ENCODE measurements around the gene TNNI2.
A peak's percentile ranks its signal among the peaks of the same experiment; 100 is the strongest.

TNNI2 gene

DNA sequence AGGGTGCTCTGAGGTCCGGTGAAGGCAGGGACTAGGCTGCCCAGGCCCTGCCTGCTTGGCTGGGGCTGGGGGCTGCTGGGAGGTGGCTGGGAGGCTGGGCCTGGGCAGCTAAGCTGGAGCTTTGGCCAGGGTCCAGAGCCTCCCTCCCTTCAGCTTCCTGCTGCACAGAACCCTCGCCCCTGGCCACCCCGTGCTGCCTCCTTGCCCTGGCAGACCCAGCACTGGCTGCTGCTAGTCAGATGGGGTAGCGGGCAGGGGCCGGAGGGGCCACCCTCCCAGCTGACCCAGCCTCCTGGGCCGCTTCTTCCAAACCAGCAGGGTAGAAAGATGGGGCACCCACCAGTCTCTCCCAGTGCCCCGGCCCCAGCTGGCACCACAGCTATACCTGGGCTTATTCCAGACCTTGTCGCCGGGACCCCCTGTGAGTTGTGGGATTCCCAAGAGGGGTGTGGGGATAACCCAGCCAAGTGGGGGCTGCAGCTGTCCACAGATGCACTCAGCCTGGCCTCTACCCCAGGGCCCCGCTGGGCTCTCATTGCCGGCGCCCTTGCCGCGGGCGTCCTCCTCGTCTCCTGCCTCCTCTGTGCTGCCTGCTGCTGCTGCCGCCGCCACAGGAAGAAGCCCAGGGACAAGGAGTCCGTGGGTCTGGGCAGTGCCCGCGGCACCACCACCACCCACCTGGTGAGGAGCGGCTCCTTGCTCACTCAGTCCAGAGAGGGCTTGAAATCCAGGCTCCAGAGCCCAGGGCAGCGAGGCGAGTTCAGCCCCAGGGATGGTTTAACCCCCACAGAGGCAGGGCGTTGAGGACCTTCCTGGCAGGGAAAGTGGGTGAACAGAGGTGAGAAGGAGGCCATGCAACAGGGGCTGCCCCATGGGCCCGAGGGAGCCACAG lies 3.8 kb upstream of the TNNI2 start, which contains the start of gene SYT8:
Gene SYT8, plus strand, starts transcription at position 212 of the 892 bp plus-strand sequence. Its CDS starts 116 bp downstream, at position 328.
- DNase-seq, result no peak

DNA sequence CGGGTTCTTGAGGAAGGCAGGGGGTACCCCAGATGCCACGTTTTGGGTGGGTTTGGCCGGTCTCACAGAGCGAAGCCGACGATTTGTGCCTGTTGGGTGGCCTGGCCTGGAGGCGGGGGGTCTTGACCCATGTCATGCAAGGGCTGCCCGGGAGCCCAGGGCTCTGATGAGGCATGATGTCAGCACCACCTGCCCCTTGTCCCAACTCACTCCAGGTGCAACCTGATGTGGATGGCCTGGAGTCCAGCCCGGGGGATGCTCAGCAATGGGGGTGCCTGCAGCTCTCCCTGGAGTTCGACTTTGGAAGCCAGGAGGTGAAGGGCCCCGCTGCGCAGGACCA lies 3.1 kb upstream of the TNNI2 start:
- DNase-seq, result no peak

DNA sequence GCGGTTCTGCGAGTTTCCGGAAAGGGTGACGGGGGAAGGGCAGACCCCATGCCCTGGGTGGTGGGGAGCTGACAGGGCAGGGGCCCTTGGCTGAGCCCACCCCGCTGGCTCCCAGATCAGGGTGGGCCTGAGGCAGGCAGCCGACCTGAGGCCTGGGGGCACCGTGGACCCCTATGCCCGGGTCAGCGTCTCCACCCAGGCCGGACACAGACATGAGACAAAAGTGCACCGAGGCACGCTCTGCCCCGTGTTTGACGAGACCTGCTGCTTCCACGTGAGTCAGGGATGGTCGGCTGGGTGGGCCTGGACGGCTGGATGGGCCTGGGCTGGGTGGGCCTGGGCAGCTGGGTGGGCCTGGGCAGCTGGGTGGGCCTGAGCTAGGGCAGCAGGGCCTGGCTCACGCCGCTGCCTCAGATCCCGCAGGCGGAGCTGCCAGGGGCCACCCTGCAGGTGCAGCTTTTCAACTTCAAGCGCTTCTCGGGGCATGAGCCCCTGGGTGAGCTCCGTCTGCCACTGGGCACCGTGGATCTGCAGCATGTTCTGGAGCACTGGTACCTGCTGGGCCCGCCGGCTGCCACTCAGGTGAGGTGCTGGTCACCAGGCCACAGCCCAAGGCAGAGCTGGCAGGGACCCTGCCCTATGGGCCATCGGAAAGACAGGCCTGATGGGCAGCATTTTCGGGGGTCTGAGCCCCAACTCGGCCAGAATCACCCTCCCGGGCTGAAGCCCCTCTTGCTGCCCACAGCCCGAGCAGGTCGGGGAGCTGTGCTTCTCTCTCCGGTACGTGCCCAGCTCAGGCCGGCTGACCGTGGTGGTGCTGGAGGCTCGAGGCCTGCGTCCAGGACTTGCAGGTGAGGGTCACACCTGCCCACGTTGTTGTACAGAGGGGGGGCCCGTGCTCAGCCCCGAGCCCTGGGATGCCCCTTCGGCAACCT lies 2.5 kb upstream of the TNNI2 start:
- DNase-seq, result no peak

DNA sequence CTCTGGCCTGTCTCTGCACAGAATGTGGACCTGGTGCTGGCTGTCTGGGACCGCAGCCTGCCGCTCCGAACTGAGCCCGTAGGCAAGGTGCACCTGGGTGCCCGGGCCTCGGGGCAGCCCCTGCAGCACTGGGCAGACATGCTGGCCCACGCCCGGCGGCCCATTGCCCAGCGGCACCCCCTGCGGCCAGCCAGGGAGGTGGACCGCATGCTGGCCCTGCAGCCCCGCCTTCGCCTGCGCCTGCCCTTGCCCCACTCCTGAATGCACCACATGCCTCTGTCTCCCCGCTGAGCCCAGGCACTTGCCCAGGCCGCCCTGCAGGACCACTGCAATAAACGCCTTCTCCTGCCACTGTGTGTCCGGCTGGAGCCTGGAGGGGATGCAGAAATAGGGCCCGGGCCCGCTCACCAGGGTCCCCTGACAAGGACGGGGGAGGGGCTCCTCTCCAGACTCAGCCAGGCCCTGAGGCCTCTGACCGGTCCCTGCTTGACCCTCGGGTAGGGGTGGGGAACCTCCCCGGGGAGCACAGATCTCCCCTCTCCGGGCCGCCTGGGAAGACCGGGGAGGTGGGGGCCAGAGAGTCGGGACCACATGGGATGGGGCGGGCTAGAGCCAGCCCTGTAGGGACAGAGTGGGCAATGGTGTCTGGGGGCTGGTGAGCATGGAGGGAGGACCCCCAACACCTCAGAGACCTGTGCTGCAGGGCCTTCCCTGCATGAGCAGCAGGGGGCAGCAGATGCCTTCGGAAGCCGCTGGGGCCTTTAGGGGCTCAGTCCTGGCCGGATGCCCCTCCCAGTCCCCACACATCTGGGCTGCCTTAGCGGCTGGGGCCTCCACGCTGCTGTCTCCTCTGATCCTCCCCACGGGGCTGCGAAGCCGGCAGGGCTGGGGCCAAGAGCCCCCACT lies 1.4 kb upstream of the TNNI2 start:
- peak; percentile 99 for DNase-seq

DNA sequence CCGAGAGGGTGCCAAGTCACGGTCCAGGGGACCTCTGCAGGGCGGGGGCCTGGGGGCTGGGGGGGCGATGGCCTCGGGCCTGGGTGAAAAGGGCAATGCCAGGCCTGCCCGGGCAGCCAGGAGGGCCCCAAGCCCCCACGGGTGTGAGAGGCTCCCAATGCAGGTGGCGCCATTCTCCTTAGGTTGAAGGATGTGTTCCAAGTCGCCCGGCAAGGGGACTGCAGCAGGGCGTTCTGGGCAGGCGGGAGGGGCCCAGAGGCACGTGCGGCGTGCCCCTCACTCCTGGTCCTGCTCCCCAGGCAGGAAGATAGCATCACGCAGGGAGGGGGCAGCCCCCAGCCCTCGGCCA lies 730 bp upstream of the TNNI2 start:
- DNase-seq, result no peak

DNA sequence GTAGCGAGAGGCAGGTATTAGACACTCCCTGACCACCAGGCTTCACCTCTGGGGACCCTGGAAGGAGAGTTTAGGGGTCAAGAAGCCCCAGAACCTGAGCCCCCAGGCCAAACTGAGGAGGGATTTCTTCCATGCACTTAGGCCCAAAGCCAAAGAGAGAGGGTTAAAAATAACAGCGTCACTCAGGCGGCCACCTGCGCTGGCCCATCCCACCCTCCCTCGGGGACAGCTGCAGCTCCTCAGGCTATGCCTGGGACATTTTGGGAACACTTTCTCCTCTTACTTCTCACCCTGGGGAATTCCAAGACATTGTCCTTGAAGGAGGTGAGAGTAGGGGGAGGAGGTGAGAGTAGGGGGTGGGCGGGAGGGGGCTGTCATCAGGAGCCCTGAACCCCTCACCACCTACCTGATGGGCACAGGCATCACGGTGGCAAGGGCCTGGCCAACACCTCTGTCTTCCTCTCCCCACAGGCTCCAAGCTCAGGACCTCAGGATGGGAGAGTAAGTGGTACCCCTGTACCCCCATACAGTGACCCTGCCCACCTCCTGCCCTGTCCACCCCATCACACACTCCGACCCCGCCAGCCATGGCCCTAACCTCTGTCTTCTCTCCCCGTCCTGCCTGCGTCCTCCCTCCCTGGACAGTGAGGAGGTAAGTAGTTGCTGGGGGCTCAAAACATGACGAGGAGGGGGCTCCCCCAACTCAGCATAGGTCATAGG lies 583 bp downstream of the TNNI2 start:
- no peak for DNase-seq

DNA sequence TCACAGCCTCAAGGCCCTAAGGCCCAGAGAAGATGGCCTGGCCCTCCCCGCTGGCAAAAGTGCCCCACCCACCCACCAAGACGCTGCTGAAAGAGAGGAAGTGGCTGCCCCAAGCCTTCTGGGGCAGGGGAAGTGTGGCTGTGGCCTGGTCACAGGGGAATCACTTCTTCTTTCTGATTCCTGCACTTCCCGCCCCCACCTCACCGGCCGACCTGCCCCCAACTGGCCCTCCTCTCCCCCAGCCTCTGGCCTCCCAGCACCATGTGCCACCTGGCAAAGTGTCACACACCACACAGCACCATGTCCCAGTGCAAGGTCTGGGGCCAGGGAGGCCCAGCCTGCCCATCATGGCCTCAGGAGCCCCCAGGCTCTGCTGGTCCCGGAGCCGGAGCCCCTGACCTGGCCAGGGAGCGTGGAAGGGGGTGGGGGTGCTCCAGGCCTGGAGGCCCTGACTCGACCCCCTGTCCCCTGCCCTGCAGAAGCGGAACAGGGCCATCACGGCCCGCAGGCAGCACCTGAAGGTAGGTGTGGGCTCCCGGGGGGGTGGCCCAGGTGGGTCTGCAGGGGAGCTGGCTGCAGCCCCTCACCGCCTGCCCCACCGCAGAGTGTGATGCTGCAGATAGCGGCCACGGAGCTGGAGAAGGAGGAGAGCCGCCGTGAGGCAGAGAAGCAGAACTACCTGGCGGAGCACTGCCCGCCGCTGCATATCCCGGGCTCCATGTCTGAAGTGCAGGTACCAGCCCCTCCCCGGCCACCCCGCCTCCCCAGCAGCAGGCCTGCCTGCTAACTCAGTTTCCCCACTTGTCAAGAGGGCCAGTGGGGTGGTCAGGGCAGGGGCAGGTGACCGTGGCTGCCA lies 1.4 kb downstream of the TNNI2 start:
- no peak for DNase-seq

DNA sequence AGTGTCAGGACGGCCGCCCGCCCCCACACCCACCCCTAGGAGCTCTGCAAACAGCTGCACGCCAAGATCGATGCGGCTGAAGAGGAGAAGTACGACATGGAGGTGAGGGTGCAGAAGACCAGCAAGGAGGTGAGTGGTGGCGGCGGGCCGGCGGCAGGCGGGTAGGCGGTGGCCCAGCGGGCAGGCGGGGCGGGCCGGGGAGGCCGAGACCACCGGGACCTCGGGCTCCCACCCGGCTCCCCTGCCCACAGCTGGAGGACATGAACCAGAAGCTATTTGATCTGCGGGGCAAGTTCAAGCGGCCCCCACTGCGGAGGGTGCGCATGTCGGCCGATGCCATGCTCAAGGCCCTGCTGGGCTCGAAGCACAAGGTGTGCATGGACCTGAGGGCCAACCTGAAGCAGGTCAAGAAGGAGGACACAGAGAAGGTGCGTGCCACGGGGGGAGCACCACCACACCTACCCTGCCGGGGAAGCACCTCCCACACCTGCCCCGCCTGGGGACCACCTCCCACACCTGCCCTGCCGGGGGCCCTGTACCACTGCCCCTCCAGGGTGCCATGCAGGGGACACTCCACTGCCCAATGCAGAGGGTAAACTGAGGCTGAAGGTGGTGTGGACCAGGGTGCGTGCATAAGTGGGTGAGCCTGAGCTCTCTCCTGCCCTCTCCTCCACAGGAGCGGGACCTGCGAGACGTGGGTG lies 2.1 kb downstream of the TNNI2 start:
- no peak for DNase-seq

DNA sequence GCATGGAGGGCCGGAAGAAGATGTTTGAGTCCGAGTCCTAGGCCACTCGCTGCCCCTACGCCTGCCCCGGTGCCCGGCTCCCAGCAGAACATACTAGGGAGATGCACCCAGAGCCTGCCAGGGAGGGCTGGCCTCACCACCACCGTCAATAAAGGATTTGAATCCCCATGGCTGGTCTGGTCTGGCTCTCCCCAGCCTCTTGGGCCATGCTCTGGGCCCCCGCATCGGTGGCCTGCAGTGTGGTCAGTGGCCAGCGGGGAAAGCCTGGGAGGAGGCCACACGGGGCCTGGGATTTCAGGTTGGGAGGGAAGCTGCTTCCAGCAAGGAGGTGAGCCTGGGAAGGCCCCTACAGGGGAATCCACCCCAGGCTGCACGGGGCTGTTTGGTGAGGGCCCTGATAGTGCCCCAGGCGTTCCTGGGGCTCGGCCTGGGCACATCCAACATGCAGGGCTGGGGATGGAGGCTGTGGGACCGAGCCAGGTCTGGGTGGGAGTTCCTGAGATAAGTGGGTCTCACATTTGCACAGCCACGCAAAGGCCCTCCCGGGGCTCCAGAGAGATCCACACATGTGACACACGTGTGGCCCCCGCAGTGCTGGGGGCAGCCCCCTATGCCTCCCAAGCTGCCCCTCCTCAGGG lies 2.8 kb downstream of the TNNI2 start:
- DNase-seq, result no peak

DNA sequence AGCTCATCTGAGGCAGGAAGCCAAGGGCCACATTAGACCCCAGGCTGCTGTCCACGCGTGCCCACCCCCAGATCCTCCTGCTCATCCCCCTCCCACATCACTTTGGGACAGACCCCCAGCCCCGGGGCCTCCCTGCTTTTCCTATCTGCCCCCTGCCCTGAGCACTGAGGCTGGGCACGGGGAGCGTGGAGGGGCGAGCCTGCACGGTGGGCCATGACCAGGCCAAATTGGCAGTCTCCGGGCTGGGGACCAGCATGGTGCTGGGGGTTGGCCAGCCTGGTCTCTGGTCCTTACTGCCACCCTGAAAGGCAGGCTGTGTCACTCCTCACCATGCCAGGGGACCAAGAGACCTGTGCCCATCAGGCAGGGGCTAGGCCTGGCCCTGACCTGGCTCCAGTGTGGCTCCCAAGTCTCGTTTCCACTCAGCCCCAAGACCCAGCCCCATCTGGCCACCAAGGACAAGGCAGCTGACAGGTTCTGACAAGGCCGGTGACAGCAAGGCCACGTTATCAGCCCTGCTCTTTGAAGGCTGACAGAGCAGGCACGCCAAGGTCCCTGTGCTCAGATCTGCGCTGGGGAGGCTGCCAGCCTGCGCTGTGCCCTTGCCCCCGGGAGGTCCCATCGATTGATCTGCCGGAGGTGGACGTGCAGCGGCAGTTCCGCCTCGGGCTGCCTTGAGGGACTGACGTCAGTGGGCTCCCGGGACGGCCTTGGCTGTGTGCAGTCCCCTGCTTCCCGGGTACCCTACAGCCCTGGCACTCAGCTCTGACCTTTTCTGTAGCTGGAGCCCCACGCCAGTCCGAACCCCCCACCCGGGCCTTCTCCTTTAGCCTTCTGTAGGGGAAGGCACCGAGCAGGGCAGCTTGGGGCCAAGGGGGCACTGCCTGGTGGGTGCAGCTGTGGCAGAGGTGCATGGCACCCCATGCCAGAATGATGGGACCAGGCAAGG lies 3.6 kb downstream of the TNNI2 start:
- DNase-seq, result no peak

DNA sequence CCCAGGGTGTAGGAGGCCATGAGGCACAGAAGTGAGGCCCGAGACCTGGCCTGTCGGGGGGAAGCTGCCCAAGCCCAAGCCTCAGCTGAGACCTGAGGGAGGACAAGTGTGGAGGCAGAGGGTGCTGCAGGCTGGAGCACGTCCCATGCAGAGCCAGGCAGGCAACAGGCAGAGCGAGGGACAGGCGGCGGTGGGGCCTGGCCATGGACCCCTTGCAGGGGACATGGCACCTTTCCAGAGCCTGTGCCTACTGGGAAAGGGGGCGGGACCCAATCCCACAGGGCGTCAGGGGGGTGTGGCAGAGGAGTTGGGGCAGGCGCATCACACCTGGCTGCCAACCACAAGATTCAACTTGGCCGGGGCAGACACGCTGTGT lies 4.3 kb downstream of the TNNI2 start:
- no peak for DNase-seq

DNA sequence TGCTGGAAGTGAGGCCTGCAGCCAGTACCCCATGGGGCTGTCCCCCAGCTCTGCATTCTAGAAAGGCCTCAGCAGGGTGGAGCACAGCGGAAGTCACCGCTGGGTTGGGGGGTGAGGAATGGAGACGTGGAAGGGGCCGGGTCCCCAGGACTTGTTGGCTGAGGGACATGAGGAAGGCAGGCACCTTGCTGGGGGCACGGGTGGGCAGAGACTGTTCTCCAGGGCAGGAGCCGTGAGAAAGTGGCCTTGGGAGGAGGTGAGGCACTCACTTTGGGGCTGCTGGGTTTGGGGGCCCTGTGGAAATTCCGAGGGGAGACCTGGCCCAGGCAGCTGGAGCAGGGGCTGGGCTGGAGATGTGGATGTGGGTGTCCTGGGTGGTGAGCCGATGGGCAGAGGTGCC lies 5.0 kb downstream of the TNNI2 start:
- no peak for DNase-seq

DNA sequence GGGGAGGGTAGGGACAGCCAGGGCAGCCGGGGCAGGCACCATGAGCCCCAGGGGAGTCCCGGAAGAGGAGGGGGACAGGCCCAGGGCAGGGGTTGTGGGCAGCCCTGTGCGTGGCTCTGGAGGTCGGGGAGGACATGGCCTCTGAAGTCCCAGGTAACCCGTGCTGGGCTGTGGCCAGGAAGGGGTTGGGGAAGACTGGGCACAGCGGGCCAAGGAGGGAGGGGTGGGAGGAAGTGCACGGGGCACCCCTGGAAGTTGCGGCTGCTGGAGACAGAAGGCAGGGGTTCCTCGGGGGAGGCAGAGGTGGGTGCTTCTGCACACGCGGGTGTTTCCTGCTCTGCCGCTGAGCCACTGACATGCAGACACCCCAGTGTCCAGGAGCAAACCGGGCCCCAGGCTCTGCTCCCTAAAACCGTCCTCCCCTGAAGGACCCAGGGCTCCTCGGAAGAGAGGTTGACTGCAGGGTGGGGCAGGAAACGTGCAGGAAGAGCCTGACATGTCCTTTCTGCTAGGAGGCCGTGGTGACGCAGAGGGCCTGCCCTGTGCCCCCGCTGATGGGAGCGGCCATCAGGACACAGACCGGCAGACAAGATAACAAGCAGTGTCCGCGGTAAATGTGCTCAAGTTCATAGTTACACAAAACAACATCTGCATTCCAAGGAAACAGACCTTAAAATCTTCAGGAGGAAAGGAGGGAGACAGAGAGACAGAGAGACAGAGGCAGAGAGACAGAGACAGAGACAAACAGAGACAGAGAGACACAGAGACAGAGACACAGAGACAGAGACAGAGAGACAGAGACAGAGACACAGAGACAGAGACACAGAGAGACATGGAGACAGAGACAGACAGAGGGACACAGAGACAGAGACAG lies 5.7 kb downstream of the TNNI2 start:
- no peak for DNase-seq

DNA sequence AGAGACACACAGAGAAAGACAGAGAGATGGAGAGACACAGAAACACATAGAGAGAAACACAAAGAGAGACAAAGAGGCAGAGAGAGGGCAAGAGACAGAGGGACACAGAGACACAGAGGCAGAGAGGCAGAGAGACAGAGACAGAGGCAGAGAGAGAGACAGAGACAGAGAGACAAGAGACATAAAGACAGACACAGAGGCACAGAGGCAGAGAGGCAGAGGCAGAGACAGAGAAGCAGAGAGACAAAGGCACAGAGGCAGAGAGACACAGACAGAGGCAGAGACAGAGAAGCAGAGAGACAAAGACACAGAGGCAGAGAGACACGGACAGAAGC lies 6.3 kb downstream of the TNNI2 start:
- DNase-seq, result no peak

DNA sequence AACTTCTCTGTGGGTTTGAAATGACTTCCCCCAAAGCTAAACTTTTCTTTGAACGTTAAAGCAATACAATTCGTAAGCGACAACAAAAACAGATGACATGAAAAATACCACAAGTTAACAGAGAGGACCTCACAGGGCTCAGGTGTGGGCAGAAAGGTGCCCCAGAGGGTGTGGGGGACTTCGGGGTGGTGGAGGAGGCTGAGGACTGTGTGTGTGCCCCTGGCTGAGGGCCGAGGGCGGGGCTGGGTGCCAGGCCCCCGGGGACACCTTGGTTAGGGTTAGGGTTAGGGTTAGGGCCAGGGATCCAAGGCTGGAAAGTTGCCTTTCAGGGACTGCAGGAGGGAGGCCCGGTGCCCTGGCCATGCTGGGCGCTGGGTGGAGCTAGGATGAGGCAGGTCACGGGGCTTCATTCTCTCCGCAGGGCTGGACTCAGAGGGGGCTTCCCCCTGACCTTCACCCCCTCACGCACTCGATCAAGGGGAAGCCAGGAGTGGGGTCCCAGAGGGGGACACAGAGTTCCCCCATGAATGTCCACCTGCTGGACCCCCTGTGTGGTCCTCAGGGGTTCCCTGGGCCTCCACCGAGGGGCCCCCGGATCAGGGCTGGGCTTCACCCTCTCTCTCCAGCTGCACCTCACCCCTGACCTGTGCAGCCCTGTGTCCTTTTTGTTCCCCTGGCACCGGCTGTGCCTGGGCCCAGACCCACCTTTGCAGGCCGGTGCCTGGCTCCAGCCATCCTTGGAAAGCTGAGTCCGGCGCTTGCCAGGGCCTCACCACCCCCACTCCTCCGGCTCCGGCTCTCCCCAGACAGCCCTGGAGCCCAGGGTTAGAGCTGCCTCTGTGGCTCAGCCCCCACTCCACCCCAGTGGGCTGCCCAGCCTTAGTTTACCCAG lies 7.0 kb downstream of the TNNI2 start:
- DNase-seq, result no peak

DNA sequence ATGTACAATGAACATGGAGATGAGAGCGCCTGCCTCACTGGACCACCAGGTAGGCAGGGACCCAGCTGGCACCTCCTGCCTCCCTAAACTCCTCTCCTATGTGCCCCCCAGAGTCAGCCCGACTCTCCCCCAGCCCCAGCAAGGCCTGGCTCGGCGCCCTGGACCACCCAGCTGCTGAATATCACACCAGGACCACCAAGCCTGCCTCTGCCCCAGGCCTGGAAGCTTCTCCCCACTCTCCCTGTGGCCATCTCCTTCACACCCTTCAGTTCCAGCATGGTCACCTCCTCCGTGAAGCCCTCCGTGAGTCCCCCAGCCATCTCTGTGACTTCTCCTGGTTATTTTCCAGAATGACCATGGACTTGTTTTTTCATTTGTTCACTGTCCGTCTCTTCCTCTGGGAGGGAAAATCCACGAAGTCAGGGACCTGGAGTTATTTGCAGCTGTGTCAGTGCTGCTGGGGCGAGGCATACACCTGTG lies 7.7 kb downstream of the TNNI2 start:
- DNase-seq, result no peak

All from 8988T (cell line).